GM12878 (cell line): Measurements from ENCODE around the gene ZNF547. TPM values are rescaled to one million over a fixed set of nuclear protein-coding genes. Genes with fewer than 3 reads are reported as not detected.

ENCODE experiments used
- ATAC-seq: fragments of 200-7000 bp; cut with Tn5 transposase; 3 replicates; pipeline ENCODE4 v1.9.1; 2020; ENCODE audit warnings: mild to moderate bottlenecking, moderate library complexity
- BruUV-seq: library from RNA; stranded (reverse); fragments of 400-500 nt; replicated peaks from 2 replicates; lab custom pipeline; 2021; lab: Mats Ljungman, UMichigan
- CTCF ChIA-PET: fragments of 300-600 bp; sonication (Branson Sonifier 250); formaldehyde crosslinking; extraction: SDS; loops from one replicate; lab custom pipeline; 2021; ENCODE audit warnings: inconsistent platforms; lab: Yijun Ruan, JAX
- POLR2A ChIA-PET: fragments of 350-600 bp; formaldehyde crosslinking; extraction: SDS; loops from one replicate; lab custom pipeline; 2021; ENCODE audit warnings: inconsistent platforms; lab: Charles Lee
- RAD21 ChIA-PET: fragments of 300-600 bp; sonication (Branson Sonifier 250); formaldehyde crosslinking; loops from one replicate; lab custom pipeline; 2023; ENCODE audit warnings: antibody characterized with exemption; ENCODE audit not compliant: unreplicated experiment; lab: Charles Lee
- SMC1A ChIA-PET: fragments of 300-600 bp; sonication (Branson Sonifier 250); formaldehyde crosslinking; loops from one replicate; lab custom pipeline; 2023; ENCODE audit not compliant: unreplicated experiment, uncharacterized antibody; lab: Charles Lee
- DNase-seq: peaks from one replicate; pipeline ENCODE4 v3.0.0-alpha.2; 2011; ENCODE audit warnings: low read depth, low spot score
- FAIRE-seq: peaks from 3 replicates; lab custom pipeline; 2011; peaks lifted over from hg19 to GRCh38; lab: Jason Lieb, UNC
- H2AFZ ChIP-seq: 2 replicates; pipeline ENCODE4 v1.6.0; 2011; ENCODE audit warnings: low read depth, low read length, control low read depth; ENCODE audit not compliant: control insufficient read depth
- H3K27ac ChIP-seq: 2 replicates; pipeline ENCODE4 v1.5.1; 2011; ENCODE audit warnings: control low read depth; ENCODE audit not compliant: control insufficient read depth, insufficient read depth
- H3K27me3 ChIP-seq, 2 experiments: replicated peaks in 1 of 2; 2 replicates each; pipeline versions ENCODE4 v1.6.0 to v1.6.1; 2011; ENCODE audit warnings: low read length in 1 of 2; ENCODE audit not compliant: control insufficient read depth in 2 of 2, insufficient read depth in 2 of 2
- H3K36me3 ChIP-seq, 2 experiments: 2 replicates each; pipeline ENCODE4 v1.5.1; 2011; ENCODE audit warnings: low read length in 1 of 2; ENCODE audit not compliant: control insufficient read depth in 2 of 2, insufficient read depth in 2 of 2
- H3K4me1 ChIP-seq: 2 replicates; pipeline ENCODE4 v1.6.1; 2011; ENCODE audit warnings: mild to moderate bottlenecking, low read length, moderate library complexity, mixed read lengths; ENCODE audit not compliant: control insufficient read depth, insufficient read depth
- H3K4me2 ChIP-seq: 2 replicates; pipeline ENCODE4 v1.6.0; 2011; ENCODE audit warnings: control low read depth; ENCODE audit not compliant: control insufficient read depth, insufficient read depth
- H3K4me3 ChIP-seq: fragments of 200-600 bp; sonication (generic); 2 replicates; pipeline ENCODE4 v1.5.1; 2016
- H3K79me2 ChIP-seq: 2 replicates; pipeline ENCODE4 v1.6.0; 2011; ENCODE audit warnings: low read length; ENCODE audit not compliant: control insufficient read depth, insufficient read depth
- H3K9ac ChIP-seq: 2 replicates; pipeline ENCODE4 v1.8.0; 2011; ENCODE audit warnings: low read length, control low read depth, mixed read lengths; ENCODE audit not compliant: control insufficient read depth, insufficient read depth
- H3K9me3 ChIP-seq: replicated peaks from 3 replicates; pipeline ENCODE4 v1.5.1; 2011; ENCODE audit warnings: mild to moderate bottlenecking, low read length; ENCODE audit not compliant: control insufficient read depth, insufficient read depth
- H4K20me1 ChIP-seq: 2 replicates; pipeline ENCODE4 v1.6.0; 2011; ENCODE audit not compliant: control insufficient read depth, insufficient read depth
- BCL11A ChIP-seq: IDR thresholded peaks from 2 replicates; pipeline ENCODE4 v1.6.1; 2011; ENCODE audit warnings: low read depth, low read length
- CHD1 ChIP-seq: IDR thresholded peaks from 2 replicates; pipeline ENCODE4 v1.6.1; 2012; ENCODE audit warnings: low read depth, low read length, improper control_type of control experiment
- CHD4 ChIP-seq: fragments of 200-600 bp; sonication (generic); IDR thresholded peaks from 2 replicates; pipeline ENCODE4 v1.6.1; 2016; ENCODE audit warnings: mild to moderate bottlenecking
- EZH2 ChIP-seq: IDR thresholded peaks from 2 replicates; pipeline ENCODE4 v1.6.1; 2012; ENCODE audit warnings: low read depth, mild to moderate bottlenecking, control low read depth, inconsistent platforms, low read length, borderline replicate concordance; ENCODE audit not compliant: control insufficient read depth
- FOXM1 ChIP-seq: IDR thresholded peaks from 2 replicates; pipeline ENCODE4 v1.6.1; 2012; ENCODE audit warnings: low read depth, mild to moderate bottlenecking, inconsistent platforms, low read length, moderate library complexity
- KAT2A ChIP-seq: conservative IDR thresholded peaks from 2 replicates; pipeline ENCODE4 v1.6.1; 2011; ENCODE audit warnings: low read depth, low read length; ENCODE audit not compliant: control insufficient read depth
- MYC ChIP-seq: IDR thresholded peaks from 2 replicates; pipeline ENCODE4 v1.6.1; 2011; ENCODE audit warnings: mild to moderate bottlenecking, low read length, moderate library complexity, inconsistent platforms; ENCODE audit not compliant: insufficient read depth, insufficient replicate concordance, insufficient read length, severe bottlenecking
- NFXL1 ChIP-seq: fragments of 450-650 bp; IDR thresholded peaks from 2 replicates; pipeline ENCODE4 v1.6.1; 2017; ENCODE audit warnings: antibody characterized with exemption, mild to moderate bottlenecking, borderline replicate concordance
- NFYB ChIP-seq: IDR thresholded peaks from 2 replicates; pipeline ENCODE4 v1.6.1; 2011; ENCODE audit warnings: low read depth, mild to moderate bottlenecking, low read length, improper control_type of control experiment, moderate library complexity; ENCODE audit not compliant: insufficient read depth
- NKRF ChIP-seq: fragments of 450-650 bp; conservative IDR thresholded peaks from 2 replicates; pipeline ENCODE4 v1.6.1; 2017; ENCODE audit warnings: mild to moderate bottlenecking, moderate library complexity
- PBX3 ChIP-seq: IDR thresholded peaks from 2 replicates; pipeline ENCODE4 v1.6.1; 2011; ENCODE audit warnings: mild to moderate bottlenecking, low read depth, low read length, moderate library complexity; ENCODE audit not compliant: insufficient replicate concordance
- RUNX3 ChIP-seq: IDR thresholded peaks from 2 replicates; pipeline ENCODE4 v1.6.1; 2012; ENCODE audit warnings: low read length, inconsistent platforms
- SMARCA5 ChIP-seq: fragments of 450-650 bp; IDR thresholded peaks from 2 replicates; pipeline ENCODE4 v1.6.1; 2017; ENCODE audit warnings: mild to moderate bottlenecking
- ZNF207 ChIP-seq: fragments of 450-650 bp; IDR thresholded peaks from 2 replicates; pipeline ENCODE4 v1.6.1; 2014; ENCODE audit warnings: antibody characterized with exemption, mild to moderate bottlenecking, borderline replicate concordance
- ZNF384 ChIP-seq: IDR thresholded peaks from 2 replicates; pipeline ENCODE4 v1.6.1; 2012; ENCODE audit warnings: low read depth, mild to moderate bottlenecking, low read length, improper control_type of control experiment, borderline replicate concordance
- WGBS: methylation state at CpG from one replicate; pipeline ENCODE4 v1.1.6; 2016; ENCODE audit warnings: low lambda C conversion rate; ENCODE audit not compliant: insufficient replicate concordance, insufficient coverage; ENCODE audit errors: missing lambda C conversion rate; 5-methylcytosine and 5-hydroxymethylcytosine counted together
- in situ Hi-C: fragments of 300-500 bp; cut with MboI; formaldehyde crosslinking; loops from 9 replicates; pipeline ENCODE4 v1.14.3; 2018; ENCODE audit warnings: mixed read lengths
- intact Hi-C: fragments of 100-400 bp; cut with micrococcal nuclease; formaldehyde crosslinking; loops from one replicate; pipeline ENCODE4 v1.14.2; 2022; ENCODE audit not compliant: unreplicated experiment
- polyA plus RNA-seq, 11 experiments: library from polyadenylated mRNA; depleted of rRNA in 4 of 11; unstranded in 6 of 11; stranded (reverse) in 5 of 11; fragments of >200 nt; fragmentation: Nextera tagmentation in 4 of 11; fragmentation: Illumina TruSeq in 1 of 11; extraction: Ambion mirVana in 4 of 11; extraction: Trizol in 1 of 11; gene quantifications; 1 replicate in 1 of 11; 2 replicates in 10 of 11; pipeline versions ENCODE4 v1.2.1 to v1.2.3, GENCODE V29; 2011 to 2016; ENCODE audit warnings: inconsistent platforms in 2 of 11, missing spikeins in 2 of 11, low read depth in 1 of 11
- total RNA-seq, 4 experiments: library from RNA; depleted of rRNA in 3 of 4; stranded (reverse); fragments of >200 nt in 3 of 4; fragmentation: Illumina TruSeq in 1 of 4; extraction: Trizol in 1 of 4; gene quantifications; 2 replicates each; pipeline versions ENCODE4 v1.2.1 to v1.2.3, GENCODE V29; 2013 to 2021
- TF ChIP-seq, protein P1 (sequence below): IDR thresholded peaks from 2 replicates; pipeline ENCODE4 v1.6.1; 2012; ENCODE audit warnings: low read depth, low read length, improper control_type of control experiment
- TF ChIP-seq, protein P2 (sequence below): fragments of 150-350 bp; IDR thresholded peaks from 2 replicates; pipeline ENCODE4 v1.6.1; 2016; ENCODE audit warnings: low read depth, low read length

ZNF547 gene
- total and polyA plus RNA-seq, 10 of the 15 experiments (the other 5 are each of a cell fraction or from before 2014, with no cell fraction given): 2.3 to 6.0 (median 3.3) TPM

GRCh38 chr19:57334191-57334590 lies 29.2 kb upstream of the ZNF547 start (continued):
- TF ChIP-seq EZH2: no peak

DNA sequence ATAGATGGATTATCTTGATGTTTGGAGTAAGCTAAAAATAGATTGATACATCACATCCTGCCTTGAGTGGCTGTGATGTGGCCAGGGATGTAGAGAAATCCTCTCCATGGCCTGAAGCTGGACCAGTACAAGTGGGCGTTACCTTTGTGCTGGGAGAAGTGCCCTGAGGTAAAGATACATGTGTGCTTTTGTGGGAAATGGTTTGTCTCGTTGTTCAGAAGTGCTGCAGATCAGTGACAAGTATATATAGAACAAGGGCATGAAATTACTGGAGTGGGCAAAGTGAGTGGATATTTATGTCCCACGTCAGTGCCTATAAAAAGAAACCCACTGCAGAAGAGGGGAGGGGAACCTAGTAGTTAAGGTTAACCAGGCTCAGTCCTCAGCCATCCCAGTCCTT lies 24.5 kb upstream of the ZNF547 start:
- POLR2A ChIA-PET: no interaction called here
- SMC1A ChIA-PET: no interaction called here
- H3K9me3 ChIP-seq: no peaks in the 10 kb centered on the region
- H3K4me2 ChIP-seq: no peak overlapping the region
- WGBS: 41% methylated on average over 3 of the region's 3 CpGs
- no peaks in the 10 kb centered on the region for H3K36me3 ChIP-seq
- RAD21 ChIA-PET: no interaction called here
- FAIRE-seq (no peak), DNase-seq (no peak), ATAC-seq (no peak)
- BruUV-seq: no TSS peak
- CTCF ChIA-PET: no interaction called here
- H3K27ac ChIP-seq: no peak overlapping the region
- no peaks in the 10 kb centered on the region for H3K4me1 ChIP-seq
- no peaks in the 10 kb centered on the region for H3K79me2 ChIP-seq
- no peak overlapping the region for H3K4me3 ChIP-seq
- in situ Hi-C loops: no loop called here
- no peaks in the 10 kb centered on the region for H3K27me3 ChIP-seq
- H4K20me1 ChIP-seq: no peaks in the 10 kb centered on the region
- no peak overlapping the region for H2AFZ ChIP-seq
- intact Hi-C loops: no loop called here
- no peak overlapping the region for H3K9ac ChIP-seq
- no peak for TF ChIP-seq FOXM1
- TF ChIP-seq NFXL1: no peak
- TF ChIP-seq NKRF: no peak
- no peak for TF ChIP-seq SMARCA5
- no peak for TF ChIP-seq CHD4
- no peak for TF ChIP-seq CHD1
- TF ChIP-seq ZNF207: no peak
- TF ChIP-seq ZNF384: no peak
- no peak for TF ChIP-seq NFYB
- TF ChIP-seq RUNX3: no peak
- TF ChIP-seq PBX3: no peak
- no peak for TF ChIP-seq KAT2A
- TF ChIP-seq, protein P1, sequence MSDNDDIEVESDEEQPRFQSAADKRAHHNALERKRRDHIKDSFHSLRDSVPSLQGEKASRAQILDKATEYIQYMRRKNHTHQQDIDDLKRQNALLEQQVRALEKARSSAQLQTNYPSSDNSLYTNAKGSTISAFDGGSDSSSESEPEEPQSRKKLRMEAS: no peak
- no peak for TF ChIP-seq MYC
- no peak for TF ChIP-seq BCL11A
- TF ChIP-seq, protein P2, sequence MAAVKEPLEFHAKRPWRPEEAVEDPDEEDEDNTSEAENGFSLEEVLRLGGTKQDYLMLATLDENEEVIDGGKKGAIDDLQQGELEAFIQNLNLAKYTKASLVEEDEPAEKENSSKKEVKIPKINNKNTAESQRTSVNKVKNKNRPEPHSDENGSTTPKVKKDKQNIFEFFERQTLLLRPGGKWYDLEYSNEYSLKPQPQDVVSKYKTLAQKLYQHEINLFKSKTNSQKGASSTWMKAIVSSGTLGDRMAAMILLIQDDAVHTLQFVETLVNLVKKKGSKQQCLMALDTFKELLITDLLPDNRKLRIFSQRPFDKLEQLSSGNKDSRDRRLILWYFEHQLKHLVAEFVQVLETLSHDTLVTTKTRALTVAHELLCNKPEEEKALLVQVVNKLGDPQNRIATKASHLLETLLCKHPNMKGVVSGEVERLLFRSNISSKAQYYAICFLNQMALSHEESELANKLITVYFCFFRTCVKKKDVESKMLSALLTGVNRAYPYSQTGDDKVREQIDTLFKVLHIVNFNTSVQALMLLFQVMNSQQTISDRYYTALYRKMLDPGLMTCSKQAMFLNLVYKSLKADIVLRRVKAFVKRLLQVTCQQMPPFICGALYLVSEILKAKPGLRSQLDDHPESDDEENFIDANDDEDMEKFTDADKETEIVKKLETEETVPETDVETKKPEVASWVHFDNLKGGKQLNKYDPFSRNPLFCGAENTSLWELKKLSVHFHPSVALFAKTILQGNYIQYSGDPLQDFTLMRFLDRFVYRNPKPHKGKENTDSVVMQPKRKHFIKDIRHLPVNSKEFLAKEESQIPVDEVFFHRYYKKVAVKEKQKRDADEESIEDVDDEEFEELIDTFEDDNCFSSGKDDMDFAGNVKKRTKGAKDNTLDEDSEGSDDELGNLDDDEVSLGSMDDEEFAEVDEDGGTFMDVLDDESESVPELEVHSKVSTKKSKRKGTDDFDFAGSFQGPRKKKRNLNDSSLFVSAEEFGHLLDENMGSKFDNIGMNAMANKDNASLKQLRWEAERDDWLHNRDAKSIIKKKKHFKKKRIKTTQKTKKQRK: no peak
